ENCODE data around the gene PIM2. TPM values are rescaled to one million over a fixed set of nuclear protein-coding genes. Genes with fewer than 3 reads are reported as not detected.
"Not testable (repeated sequence)": the region's sequence is repeated elsewhere in the genome, so short reads cannot be mapped to it uniquely, and the experiment has no call there.

PIM2 gene
- total RNA-seq, 1 donor, result 4.3 TPM

DNA sequence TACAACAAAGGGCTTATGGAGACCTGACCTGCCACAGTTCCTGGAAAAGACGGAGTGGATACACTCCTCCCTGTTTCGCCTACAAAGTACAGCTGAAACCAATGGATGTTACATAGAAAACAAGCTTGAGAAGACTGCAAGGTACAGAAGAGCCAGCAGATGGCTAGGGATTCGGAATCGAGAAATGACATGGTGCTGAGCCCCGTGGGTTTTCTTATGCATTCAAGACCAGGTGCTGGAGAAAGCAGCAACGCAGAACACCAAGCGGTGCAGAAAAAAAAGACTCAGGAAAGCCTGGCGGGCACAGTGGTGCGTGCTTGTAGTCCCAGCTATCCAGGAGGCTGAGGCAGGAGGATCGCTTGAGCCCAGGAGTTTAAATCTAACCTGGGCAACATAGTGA lies 35.1 kb downstream of the PIM2 start:
- no peak overlapping the region for H2AFZ ChIP-seq (ENCODE audit: low read length)
- H3K27me3 ChIP-seq (ENCODE audit: insufficient read depth, low read length), result no peaks in the 10 kb centered on the region
- H3K9me3 ChIP-seq (ENCODE audit: low read depth, low read length), result no peaks in the 10 kb centered on the region
- peak; percentile 32 for DNase-seq (ENCODE audit: insufficient read length, low spot score, missing footprints)
- H3K36me3 ChIP-seq (ENCODE audit: insufficient read depth, low read length), result no peaks in the 10 kb centered on the region
- no peaks in the 10 kb centered on the region for H4K20me1 ChIP-seq (ENCODE audit: insufficient read depth, low read length)
- TF ChIP-seq, protein P1, sequence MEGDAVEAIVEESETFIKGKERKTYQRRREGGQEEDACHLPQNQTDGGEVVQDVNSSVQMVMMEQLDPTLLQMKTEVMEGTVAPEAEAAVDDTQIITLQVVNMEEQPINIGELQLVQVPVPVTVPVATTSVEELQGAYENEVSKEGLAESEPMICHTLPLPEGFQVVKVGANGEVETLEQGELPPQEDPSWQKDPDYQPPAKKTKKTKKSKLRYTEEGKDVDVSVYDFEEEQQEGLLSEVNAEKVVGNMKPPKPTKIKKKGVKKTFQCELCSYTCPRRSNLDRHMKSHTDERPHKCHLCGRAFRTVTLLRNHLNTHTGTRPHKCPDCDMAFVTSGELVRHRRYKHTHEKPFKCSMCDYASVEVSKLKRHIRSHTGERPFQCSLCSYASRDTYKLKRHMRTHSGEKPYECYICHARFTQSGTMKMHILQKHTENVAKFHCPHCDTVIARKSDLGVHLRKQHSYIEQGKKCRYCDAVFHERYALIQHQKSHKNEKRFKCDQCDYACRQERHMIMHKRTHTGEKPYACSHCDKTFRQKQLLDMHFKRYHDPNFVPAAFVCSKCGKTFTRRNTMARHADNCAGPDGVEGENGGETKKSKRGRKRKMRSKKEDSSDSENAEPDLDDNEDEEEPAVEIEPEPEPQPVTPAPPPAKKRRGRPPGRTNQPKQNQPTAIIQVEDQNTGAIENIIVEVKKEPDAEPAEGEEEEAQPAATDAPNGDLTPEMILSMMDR (IDR thresholded peaks at IDR 0.05; ENCODE audit: extremely low read depth, low read depth, low read length), result no peak
- H3K79me2 ChIP-seq (ENCODE audit: insufficient read depth, low read length), result no peaks in the 10 kb centered on the region
- H3K4me3 ChIP-seq (ENCODE audit: insufficient read depth, low read length), result no peak overlapping the region
- no peak overlapping the region for H3K4me2 ChIP-seq (ENCODE audit: insufficient read depth, low read length)
- H3K4me1 ChIP-seq (ENCODE audit: insufficient read depth, low read length), result no peaks in the 10 kb centered on the region
- no peak overlapping the region for H3K27ac ChIP-seq (ENCODE audit: low read depth, low read length)

DNA sequence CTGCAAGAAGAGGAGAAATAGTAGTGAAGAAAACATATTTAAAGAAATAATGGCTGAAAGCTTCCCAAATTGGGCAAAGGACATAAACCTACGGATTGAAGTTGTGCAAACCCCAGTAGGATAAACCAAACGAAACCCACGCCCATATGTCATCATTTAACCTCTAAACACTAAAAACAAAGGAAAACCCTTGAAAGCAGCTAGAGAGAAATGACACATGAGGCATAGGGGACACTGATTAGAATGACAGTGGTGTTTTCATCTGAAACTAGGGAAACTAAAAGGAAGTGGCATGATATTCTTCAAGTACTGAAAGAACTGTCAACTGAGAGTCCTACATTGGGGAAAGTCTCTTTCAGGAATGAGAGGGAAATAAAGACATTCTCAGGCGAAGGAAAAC lies 41.9 kb downstream of the PIM2 start:
- not testable (repeated sequence) for H3K36me3 ChIP-seq (ENCODE audit: insufficient read depth, low read length); H3K9me3 ChIP-seq (ENCODE audit: low read depth, low read length); H3K4me2 ChIP-seq (ENCODE audit: insufficient read depth, low read length); H3K4me1 ChIP-seq (ENCODE audit: insufficient read depth, low read length); H3K27ac ChIP-seq (ENCODE audit: low read depth, low read length); DNase-seq (ENCODE audit: insufficient read length, low spot score, missing footprints); H2AFZ ChIP-seq (ENCODE audit: low read length); H3K4me3 ChIP-seq (ENCODE audit: insufficient read depth, low read length); H3K79me2 ChIP-seq (ENCODE audit: insufficient read depth, low read length); H3K27me3 ChIP-seq (ENCODE audit: insufficient read depth, low read length); H4K20me1 ChIP-seq (ENCODE audit: insufficient read depth, low read length)

DNA sequence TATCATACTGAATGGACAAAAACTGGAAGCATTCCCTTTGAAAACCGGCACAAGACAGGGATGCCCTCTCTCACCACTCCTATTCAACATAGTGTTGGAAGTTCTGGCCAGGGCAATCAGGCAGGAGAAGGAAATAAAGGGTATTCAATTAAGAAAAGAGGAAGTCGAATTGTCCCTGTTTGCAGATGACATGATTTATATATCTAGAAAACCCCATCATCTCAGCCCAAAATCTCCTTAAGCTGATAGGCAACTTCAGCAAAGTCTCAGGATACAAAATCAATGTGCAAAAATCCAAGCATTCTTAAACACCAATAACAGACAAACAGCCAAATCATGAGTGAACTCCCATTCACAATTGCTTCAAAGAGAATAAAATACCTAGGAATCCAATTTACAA lies 46.8 kb downstream of the PIM2 start:
- not testable (repeated sequence) for H3K27me3 ChIP-seq (ENCODE audit: insufficient read depth, low read length); H2AFZ ChIP-seq (ENCODE audit: low read length); H3K4me1 ChIP-seq (ENCODE audit: insufficient read depth, low read length); H3K4me2 ChIP-seq (ENCODE audit: insufficient read depth, low read length); H3K4me3 ChIP-seq (ENCODE audit: insufficient read depth, low read length); H3K9me3 ChIP-seq (ENCODE audit: low read depth, low read length); DNase-seq (ENCODE audit: insufficient read length, low spot score, missing footprints); H3K79me2 ChIP-seq (ENCODE audit: insufficient read depth, low read length); H3K36me3 ChIP-seq (ENCODE audit: insufficient read depth, low read length); H4K20me1 ChIP-seq (ENCODE audit: insufficient read depth, low read length); H3K27ac ChIP-seq (ENCODE audit: low read depth, low read length)

DNA sequence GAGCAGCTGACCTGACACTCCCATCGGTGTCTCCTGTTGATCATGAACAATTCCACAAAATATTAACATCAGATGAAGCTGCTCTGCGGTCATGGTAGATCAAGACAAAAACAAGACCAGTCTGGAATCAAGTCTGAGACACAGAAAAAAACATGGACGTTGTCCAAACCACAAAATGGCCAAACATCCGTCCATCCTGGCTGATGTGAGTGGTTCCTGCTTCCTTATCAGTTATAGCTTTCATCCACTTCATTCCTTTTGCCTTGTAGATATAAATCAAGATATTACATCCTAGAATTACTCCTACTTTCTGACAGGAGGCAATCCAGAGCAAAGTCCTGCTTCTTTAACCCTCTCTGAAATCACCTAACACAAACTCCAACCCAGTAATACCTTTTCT lies 54.6 kb downstream of the PIM2 start:
- H3K4me1 ChIP-seq (ENCODE audit: insufficient read depth, low read length), result no peaks in the 10 kb centered on the region
- no peaks in the 10 kb centered on the region for H3K27me3 ChIP-seq (ENCODE audit: insufficient read depth, low read length)
- no peaks in the 10 kb centered on the region for H3K36me3 ChIP-seq (ENCODE audit: insufficient read depth, low read length)
- no peak for DNase-seq (ENCODE audit: insufficient read length, low spot score, missing footprints)
- no peaks in the 10 kb centered on the region for H3K9me3 ChIP-seq (ENCODE audit: low read depth, low read length)
- no peak overlapping the region for H3K4me2 ChIP-seq (ENCODE audit: insufficient read depth, low read length)
- no peaks in the 10 kb centered on the region for H3K79me2 ChIP-seq (ENCODE audit: insufficient read depth, low read length)
- TF ChIP-seq, protein P1 (IDR thresholded peaks at IDR 0.05; ENCODE audit: extremely low read depth, low read depth, low read length), result no peak
- H4K20me1 ChIP-seq (ENCODE audit: insufficient read depth, low read length), result no peaks in the 10 kb centered on the region
- H2AFZ ChIP-seq (ENCODE audit: low read length), result no peak overlapping the region
- no peak overlapping the region for H3K27ac ChIP-seq (ENCODE audit: low read depth, low read length)
- no peak overlapping the region for H3K4me3 ChIP-seq (ENCODE audit: insufficient read depth, low read length)

Small RNAs within 50 kb of the gene (small RNA-seq; reads per million reads assigned to genes)
- not detected for gene RNU6-722P

Other genes starting within 250 kb of the PIM2 start
- 0.36 TPM in 1 of 2 replicates, not detected in the other for gene WAS, start 235.2 kb downstream of the PIM2 start, total RNA-seq
- 2.5 and 2.7 TPM in 2 replicates for gene SUV39H1, start 222.3 kb downstream of the PIM2 start, total RNA-seq
- not detected in 2 replicates for gene GLOD5, start 157.3 kb downstream of the PIM2 start, total RNA-seq
- gene GATA1, start 132.4 kb downstream of the PIM2 start, total RNA-seq, result not detected in 2 replicates
- gene HDAC6, start 117.0 kb downstream of the PIM2 start, total RNA-seq, result 30.1 and 30.4 TPM in 2 replicates
- not detected in 2 replicates for gene ERAS, start 92.5 kb downstream of the PIM2 start, total RNA-seq
- not detected in 2 replicates for gene PCSK1N, start 83.4 kb downstream of the PIM2 start, total RNA-seq
- 20.6 and 24.2 TPM in 2 replicates for gene TIMM17B, start 21.3 kb downstream of the PIM2 start, total RNA-seq
- gene PQBP1, start 21.1 kb downstream of the PIM2 start, total RNA-seq, result 32.9 and 33.6 TPM in 2 replicates
- 15.3 and 15.6 TPM in 2 replicates for gene SLC35A2, start 7.4 kb downstream of the PIM2 start, total RNA-seq
- gene OTUD5, start 38.6 kb upstream of the PIM2 start, total RNA-seq, result 31.2 and 33.7 TPM in 2 replicates
- 0.29 and 0.36 TPM in 2 replicates for gene KCND1, start 52.8 kb upstream of the PIM2 start, total RNA-seq
- 14.4 and 15.6 TPM in 2 replicates for gene GRIPAP1, start 83.2 kb upstream of the PIM2 start, total RNA-seq
- 36.2 and 46.7 TPM in 2 replicates for gene TFE3, start 124.3 kb upstream of the PIM2 start, total RNA-seq
- gene CCDC120, start 140.0 kb upstream of the PIM2 start, total RNA-seq, result 1.1 and 1.2 TPM in 2 replicates
- 12.3 and 15.6 TPM in 2 replicates for gene PRAF2, start 155.0 kb upstream of the PIM2 start, total RNA-seq
- gene WDR45, start 160.9 kb upstream of the PIM2 start, total RNA-seq, result 86.5 and 97.5 TPM in 2 replicates
- 12.4 and 14.1 TPM in 2 replicates for gene GPKOW, start 204.7 kb upstream of the PIM2 start, total RNA-seq
- gene MAGIX, start 243.7 kb upstream of the PIM2 start, total RNA-seq, result 1.2 and 1.8 TPM in 2 replicates

Data from osteoblast (primary cell).